IMR-90 (cell line): ENCODE data around the gene HOXD10.

Source experiments
- CTCF ChIP-seq: conservative IDR thresholded peaks from 2 replicates; pipeline ENCODE4 v1.5.1; 2012; ENCODE audit warnings: mild to moderate bottlenecking, low read depth, low read length, improper control_type of control experiment
- MXI1 ChIP-seq: IDR thresholded peaks from 2 replicates; pipeline ENCODE4 v1.6.1; 2012; ENCODE audit warnings: low read depth, mild to moderate bottlenecking, low read length, moderate library complexity, borderline replicate concordance
- POLR2A ChIP-seq: IDR thresholded peaks from 2 replicates; pipeline ENCODE4 v1.6.1; 2012; ENCODE audit warnings: mild to moderate bottlenecking, low read depth, low read length
- RCOR1 ChIP-seq: IDR thresholded peaks from 2 replicates; pipeline ENCODE4 v1.6.1; 2012; ENCODE audit warnings: mild to moderate bottlenecking, low read length, improper control_type of control experiment; ENCODE audit not compliant: insufficient replicate concordance

GRCh38 chr2:176082525-176082823 lies 34.1 kb upstream of the HOXD10 start:
- TF ChIP-seq CTCF (no peak), RCOR1 (no peak), MXI1 (no peak), POLR2A (no peak)
